HG03280 (cell line): ENCODE measurements around the gene PDIK1L.

ENCODE experiments used
- ATAC-seq: cut with Tn5 transposase; IDR thresholded peaks from one replicate; pipeline ENCODE4 v1.9.1; 2021; ENCODE audit warnings: mild to moderate bottlenecking, moderate library complexity; ENCODE audit not compliant: unreplicated experiment

The PDIK1L gene

GRCh38 chr1:26153966-26154532, 42.4 kb downstream of the PDIK1L start:
- no peak for ATAC-seq

GRCh38 chr1:26154750-26155149, 43.1 kb downstream of the PDIK1L start:
- no peak for ATAC-seq

- ATAC-seq: no peak
These were observed 44.0 kb downstream of the PDIK1L start for GRCh38 chr1:26155370-26156284.

GRCh38 chr1:26156285-26157038, 44.8 kb downstream of the PDIK1L start:
- ATAC-seq: no peak

- ATAC-seq: no peak
These were observed 46.8 kb downstream of the PDIK1L start for GRCh38 chr1:26158271-26158907.

GRCh38 chr1:26158908-26159742, 47.5 kb downstream of the PDIK1L start, which contains the start of gene FAM110D:
TSS of gene FAM110D (plus strand) at chr1:26159079. CDS start at chr1:26161292, 2,213 bp downstream.
- ATAC-seq: no peak

- no peak for ATAC-seq
These were observed 48.1 kb downstream of the PDIK1L start for GRCh38 chr1:26159743-26160039.

GRCh38 chr1:26160527-26161414, 49.1 kb downstream of the PDIK1L start:
- no peak for ATAC-seq

GRCh38 chr1:26161415-26162219, 50.0 kb downstream of the PDIK1L start:
- ATAC-seq: no peak

- ATAC-seq: no peak
These were observed 50.6 kb downstream of the PDIK1L start for GRCh38 chr1:26162220-26162709.

GRCh38 chr1:26163684-26164035, 52.0 kb downstream of the PDIK1L start:
- no peak for ATAC-seq

- ATAC-seq: no peak
These were observed 52.6 kb downstream of the PDIK1L start for GRCh38 chr1:26164036-26164860.

- no peak for ATAC-seq
These were observed 53.5 kb downstream of the PDIK1L start for GRCh38 chr1:26164861-26165842.

GRCh38 chr1:26166719-26167281, 55.2 kb downstream of the PDIK1L start:
- ATAC-seq: no peak

GRCh38 chr1:26168410-26169197, 57.0 kb downstream of the PDIK1L start, which contains the start of gene C1orf232:
TSS of gene C1orf232 (minus strand) at chr1:26168963. CDS start at chr1:26168499, 464 bp downstream.
- no peak for ATAC-seq
